GM23338 (cell line): ENCODE results near the gene CSTB. TPM values are rescaled to one million over a fixed set of nuclear protein-coding genes. Genes with fewer than 3 reads are reported as not detected.

Source experiments
- ATAC-seq: fragments of 200-7000 bp; cut with Tn5 transposase; 3 replicates; pipeline ENCODE4 v1.9.1; 2020
- DNase-seq: peaks from one replicate; pipeline ENCODE4 v3.0.0-alpha.2; 2015; ENCODE audit warnings: low spot score
- H2AFZ ChIP-seq: fragments of 200-600 bp; sonication (generic); 2 replicates; pipeline ENCODE4 v1.8.0; 2016; ENCODE audit warnings: antibody characterized with exemption, mild to moderate bottlenecking, moderate library complexity
- H3F3A ChIP-seq: fragments of 200-600 bp; sonication (generic); replicated peaks from 2 replicates; pipeline ENCODE4 v1.8.0; 2017; ENCODE audit warnings: antibody characterized with exemption, mixed run types, low read depth
- H3K27ac ChIP-seq: fragments of 200-600 bp; sonication (generic); 2 replicates; pipeline ENCODE4 v1.6.1; 2016; ENCODE audit warnings: low read depth
- H3K27me3 ChIP-seq: fragments of 200-600 bp; sonication (generic); 2 replicates; pipeline ENCODE4 v1.8.0; 2016; ENCODE audit warnings: mild to moderate bottlenecking, mixed run types, moderate library complexity; ENCODE audit not compliant: insufficient read depth
- H3K36me3 ChIP-seq: fragments of 200-600 bp; sonication (generic); 2 replicates; pipeline ENCODE4 v1.8.0; 2016; ENCODE audit warnings: mild to moderate bottlenecking; ENCODE audit not compliant: insufficient read depth
- H3K4me1 ChIP-seq: fragments of 200-600 bp; sonication (generic); 2 replicates; pipeline ENCODE4 v1.8.0; 2016; ENCODE audit warnings: mild to moderate bottlenecking, moderate library complexity; ENCODE audit not compliant: insufficient read depth
- H3K4me2 ChIP-seq: fragments of 200-600 bp; sonication (generic); 2 replicates; pipeline ENCODE4 v1.7.1; 2017; ENCODE audit warnings: mixed run types
- H3K4me3 ChIP-seq: fragments of 200-600 bp; sonication (generic); 2 replicates; pipeline ENCODE4 v1.6.1; 2016; ENCODE audit warnings: mixed run types
- H3K79me2 ChIP-seq: fragments of 200-600 bp; sonication (generic); replicated peaks from 2 replicates; pipeline ENCODE4 v1.8.0; 2017; ENCODE audit warnings: mild to moderate bottlenecking; ENCODE audit not compliant: insufficient read depth
- H3K9me2 ChIP-seq: fragments of 200-600 bp; sonication (generic); 2 replicates; pipeline ENCODE4 v1.8.0; 2017; ENCODE audit not compliant: insufficient read depth
- H4K20me1 ChIP-seq: fragments of 200-600 bp; sonication (generic); replicated peaks from 2 replicates; pipeline ENCODE4 v1.8.0; 2017; ENCODE audit warnings: mild to moderate bottlenecking; ENCODE audit not compliant: insufficient read depth
- H3K27ac Mint-ChIP-seq: 2 replicates; pipeline ENCODE4 v1.8.0; 2020; ENCODE audit warnings: inconsistent platforms, mild to moderate bottlenecking, moderate library complexity, mixed read lengths
- H3K27me3 Mint-ChIP-seq: 3 replicates; pipeline ENCODE4 v1.8.0; 2022; ENCODE audit warnings: low read depth, mild to moderate bottlenecking, moderate library complexity, mixed read lengths, inconsistent platforms; ENCODE audit not compliant: insufficient read depth, poor library complexity
- H3K36me3 Mint-ChIP-seq: 3 replicates; pipeline ENCODE4 v1.8.0; 2021; ENCODE audit warnings: low read depth, mild to moderate bottlenecking, inconsistent platforms, moderate library complexity, mixed read lengths
- H3K4me1 Mint-ChIP-seq: 3 replicates; pipeline ENCODE4 v1.8.0; 2020; ENCODE audit warnings: mild to moderate bottlenecking, inconsistent platforms, mixed read lengths
- H3K4me3 Mint-ChIP-seq: 3 replicates; pipeline ENCODE4 v1.8.0; 2021; ENCODE audit warnings: moderate library complexity, mild to moderate bottlenecking, inconsistent platforms, mixed read lengths
- H3K9me3 Mint-ChIP-seq: 3 replicates; pipeline ENCODE4 v1.8.0; 2020; ENCODE audit warnings: moderate library complexity, mild to moderate bottlenecking, inconsistent platforms, mixed read lengths
- CREB1 ChIP-seq: fragments of 250-450 bp; sonication (Bioruptor Pico); IDR thresholded peaks from 2 replicates; pipeline ENCODE4 v1.5.0; 2020; ENCODE audit warnings: low read depth, mild to moderate bottlenecking, moderate library complexity
- EZH2 ChIP-seq: fragments of 200-600 bp; sonication (generic); IDR thresholded peaks from one replicate; pipeline ENCODE4 v1.8.0; 2017; ENCODE audit warnings: antibody characterized with exemption, mild to moderate bottlenecking, low read depth; ENCODE audit not compliant: unreplicated experiment
- EZH2phosphoT487 ChIP-seq: fragments of 200-600 bp; sonication (generic); IDR thresholded peaks from one replicate; pipeline ENCODE4 v1.8.1; 2018; ENCODE audit warnings: antibody characterized with exemption; ENCODE audit not compliant: unreplicated experiment
- JUNB ChIP-seq: IDR thresholded peaks from one replicate; pipeline ENCODE4 v1.6.1; 2016; ENCODE audit warnings: antibody characterized with exemption; ENCODE audit not compliant: unreplicated experiment
- NANOG ChIP-seq: IDR thresholded peaks from 2 replicates; pipeline ENCODE4 v1.6.1; 2016; ENCODE audit warnings: antibody characterized with exemption, borderline replicate concordance
- POLR2AphosphoS5 ChIP-seq: IDR thresholded peaks from 2 replicates; pipeline ENCODE4 v1.6.1; 2016; ENCODE audit warnings: antibody characterized with exemption, low read depth
- REST ChIP-seq: IDR thresholded peaks from one replicate; pipeline ENCODE4 v1.6.1; 2018; ENCODE audit warnings: antibody characterized with exemption; ENCODE audit not compliant: unreplicated experiment
- STAT1 ChIP-seq: IDR thresholded peaks from one replicate; pipeline ENCODE4 v1.6.1; 2016; ENCODE audit warnings: antibody characterized with exemption; ENCODE audit not compliant: unreplicated experiment
- ZNF114 ChIP-seq: fragments of 250-450 bp; sonication (Bioruptor Pico); IDR thresholded peaks from 2 replicates; pipeline ENCODE4 v1.5.0; 2020; ENCODE audit warnings: mild to moderate bottlenecking, moderate library complexity
- ZNF331 ChIP-seq: fragments of 250-450 bp; sonication (Bioruptor Pico); IDR thresholded peaks from 2 replicates; pipeline ENCODE4 v1.5.0; 2020; ENCODE audit warnings: low read depth, mild to moderate bottlenecking, moderate library complexity
- polyA plus RNA-seq: library from polyadenylated mRNA; unstranded; fragments of >200 nt; fragmentation: Nextera tagmentation; extraction: Ambion mirVana; gene quantifications from 2 replicates; pipeline ENCODE4 v1.2.1, GENCODE V29; 2016
- total RNA-seq: library from RNA; depleted of rRNA; stranded (reverse); fragments of >200 nt; shearing (Covaris generic); gene quantifications from 2 replicates; pipeline ENCODE4 v1.2.3, GENCODE V29; 2014
- TF ChIP-seq, protein P1 (sequence below): IDR thresholded peaks from 2 replicates; pipeline ENCODE4 v1.6.1; 2016; ENCODE audit warnings: antibody characterized with exemption

The CSTB gene
- total and polyA plus RNA-seq, 2 experiments from 2014 or later, result 10.0 to 142 TPM

DNA sequence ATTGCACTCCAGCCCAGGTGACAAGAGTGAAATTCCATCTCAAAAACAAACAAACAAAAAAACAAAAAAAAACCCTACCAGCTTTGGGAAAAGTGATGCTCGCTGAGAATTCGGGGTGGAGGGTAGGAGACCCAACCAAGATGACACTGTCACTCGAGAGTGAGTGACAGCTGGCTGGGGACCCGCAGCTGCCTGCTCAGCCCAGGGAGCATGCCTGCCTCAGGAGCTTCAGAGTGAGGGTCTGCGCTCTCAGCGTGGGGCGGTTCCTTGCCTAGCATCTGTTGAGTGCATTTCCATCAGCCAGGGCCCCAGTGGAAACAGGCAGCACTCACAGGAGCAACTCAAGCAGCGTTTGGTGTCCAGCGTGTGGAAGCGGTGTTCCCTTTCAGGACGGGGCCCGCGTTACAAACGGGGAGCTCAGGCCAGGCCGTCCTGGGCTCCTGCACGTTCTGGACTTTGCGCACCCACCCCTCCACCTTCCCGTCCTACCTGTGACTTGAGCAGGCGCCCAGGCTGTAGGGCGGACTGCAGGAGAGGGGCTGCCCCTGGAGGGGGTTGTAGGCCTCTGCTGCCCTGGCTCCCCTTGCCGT is 5.9 kb downstream of the CSTB start:
- Histone ChIP-seq H3K36me3 (peaks cover 5% of the 10 kb centered on the region), H3K79me2 (peaks cover 11% of the 10 kb centered on the region), H2AFZ (no peak overlapping the region), H3K27me3 (no peaks in the 10 kb centered on the region), H3K9me2 (no peaks in the 10 kb centered on the region), H3K4me2 (no peak overlapping the region), H4K20me1 (no peaks in the 10 kb centered on the region), H3K27ac (no peak overlapping the region), H3F3A (peaks cover 6% of the 10 kb centered on the region; the same call in 1 of the 2 replicates), H3K4me1 (peaks cover 27% of the 10 kb centered on the region), H3K4me3 (no peak overlapping the region)
- Mint-ChIP-seq H3K4me3 (no peak overlapping the region), H3K27ac (no peak overlapping the region), H3K4me1 (peaks cover 55% of the 10 kb centered on the region), H3K9me3 (no peaks in the 10 kb centered on the region), H3K36me3 (peaks cover 22% of the 10 kb centered on the region), H3K27me3 (peaks cover 17% of the 10 kb centered on the region)
- ATAC-seq (no peak), DNase-seq (no peak)
- TF ChIP-seq NANOG (no peak), EZH2phosphoT487 (no peak), EZH2 (no peak), STAT1 (no peak), JUNB (no peak), REST (no peak)
- TF ChIP-seq, protein P1, sequence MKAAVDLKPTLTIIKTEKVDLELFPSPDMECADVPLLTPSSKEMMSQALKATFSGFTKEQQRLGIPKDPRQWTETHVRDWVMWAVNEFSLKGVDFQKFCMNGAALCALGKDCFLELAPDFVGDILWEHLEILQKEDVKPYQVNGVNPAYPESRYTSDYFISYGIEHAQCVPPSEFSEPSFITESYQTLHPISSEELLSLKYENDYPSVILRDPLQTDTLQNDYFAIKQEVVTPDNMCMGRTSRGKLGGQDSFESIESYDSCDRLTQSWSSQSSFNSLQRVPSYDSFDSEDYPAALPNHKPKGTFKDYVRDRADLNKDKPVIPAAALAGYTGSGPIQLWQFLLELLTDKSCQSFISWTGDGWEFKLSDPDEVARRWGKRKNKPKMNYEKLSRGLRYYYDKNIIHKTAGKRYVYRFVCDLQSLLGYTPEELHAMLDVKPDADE, result no peak

DNA sequence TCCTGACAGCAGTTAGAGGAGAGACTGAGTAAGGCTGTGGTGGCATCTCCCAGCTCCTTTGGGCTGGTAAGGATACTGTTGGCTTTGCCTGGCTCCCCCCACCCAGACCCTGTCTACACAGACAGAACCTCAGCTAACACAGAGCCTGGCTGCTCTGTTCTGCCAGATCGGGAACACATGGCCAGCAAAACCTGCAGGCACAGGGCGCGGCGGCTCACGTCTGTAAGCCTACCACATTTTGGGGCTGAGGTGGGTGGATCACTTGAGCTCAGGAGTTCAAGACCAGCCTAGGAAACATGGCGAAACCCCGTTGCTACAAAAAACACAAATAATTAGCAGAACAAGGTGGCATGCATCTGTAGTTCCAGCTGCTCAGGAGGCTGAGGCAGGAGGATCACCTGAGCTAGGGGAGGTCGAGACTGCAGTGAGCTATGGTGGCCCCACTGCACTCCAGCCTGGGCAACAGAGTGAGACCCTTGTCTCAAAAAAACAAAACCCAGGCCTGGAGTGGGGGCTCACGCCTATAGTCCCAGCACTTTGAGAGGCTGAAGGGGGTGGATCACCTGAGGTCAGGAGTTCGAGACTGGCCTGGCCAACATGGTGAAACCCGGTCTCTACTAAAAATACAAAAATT is 6.7 kb downstream of the CSTB start:
- no peak overlapping the region for H3K4me2 ChIP-seq
- peaks cover 5% of the 10 kb centered on the region for H3K36me3 ChIP-seq
- H3K27me3 Mint-ChIP-seq, result peaks cover 17% of the 10 kb centered on the region
- no peak overlapping the region for H3K4me3 ChIP-seq
- peaks cover 25% of the 10 kb centered on the region for H3K4me1 ChIP-seq
- H3K79me2 ChIP-seq, result peaks cover 4% of the 10 kb centered on the region; the same call in 1 of the 2 replicates
- H3K36me3 Mint-ChIP-seq, result peaks cover 18% of the 10 kb centered on the region
- H2AFZ ChIP-seq, result no peak overlapping the region
- no peaks in the 10 kb centered on the region for H3K9me3 Mint-ChIP-seq
- no peaks in the 10 kb centered on the region for H3K27me3 ChIP-seq
- no peaks in the 10 kb centered on the region for H3K9me2 ChIP-seq
- H4K20me1 ChIP-seq, result no peaks in the 10 kb centered on the region
- peaks cover 6% of the 10 kb centered on the region; the same call in 1 of the 2 replicates for H3F3A ChIP-seq
- H3K27ac ChIP-seq, result no peak overlapping the region
- no peak overlapping the region for H3K27ac Mint-ChIP-seq
- peaks cover 54% of the 10 kb centered on the region for H3K4me1 Mint-ChIP-seq
- DNase-seq, result no peak
- no peak overlapping the region; the same call in 2 of the 3 replicates for H3K4me3 Mint-ChIP-seq
- ATAC-seq, result no peak
- TF ChIP-seq EZH2 (no peak), ZNF331 (CRISPR knock-in tag) (no peak), EZH2phosphoT487 (no peak), ZNF114 (no peak), NANOG (no peak), STAT1 (no peak), REST (no peak), POLR2AphosphoS5 (no peak), CREB1 (CRISPR knock-in tag) (no peak), JUNB (no peak)
- TF ChIP-seq, protein P1, result no peak
